OCI-LY1 (cell line): ENCODE measurements around the gene CD226.

Source experiments
- H2AFZ ChIP-seq: fragments of 200-600 bp; sonication (generic), shearing (Covaris generic); 2 replicates; pipeline ENCODE4 v1.6.0; 2014; ENCODE audit warnings: antibody characterized with exemption, mild to moderate bottlenecking, low read length
- H3F3A ChIP-seq: fragments of 200-600 bp; sonication (generic), shearing (Covaris generic); 2 replicates; pipeline ENCODE4 v1.6.0; 2014; ENCODE audit warnings: mild to moderate bottlenecking, antibody characterized with exemption, low read length, moderate library complexity; ENCODE audit not compliant: insufficient read depth
- H3K27ac ChIP-seq: fragments of 200-600 bp; sonication (generic); 2 replicates; pipeline ENCODE4 v1.5.1; 2014; ENCODE audit warnings: low read length, mixed run types, mild to moderate bottlenecking, low read depth; ENCODE audit not compliant: poor library complexity, severe bottlenecking
- H3K27me3 ChIP-seq: fragments of 200-600 bp; sonication (generic); 2 replicates; pipeline ENCODE4 v1.6.0; 2014; ENCODE audit warnings: antibody characterized with exemption, mild to moderate bottlenecking, low read length, moderate library complexity; ENCODE audit not compliant: insufficient read depth
- H3K36me3 ChIP-seq: fragments of 200-600 bp; sonication (generic); 2 replicates; pipeline ENCODE4 v1.6.1; 2014; ENCODE audit warnings: mild to moderate bottlenecking, antibody characterized with exemption, low read length, moderate library complexity, mixed read lengths; ENCODE audit not compliant: insufficient read depth
- H3K4me1 ChIP-seq: fragments of 200-600 bp; sonication (generic); 2 replicates; pipeline ENCODE4 v1.5.1; 2014; ENCODE audit warnings: mild to moderate bottlenecking, low read length, moderate library complexity; ENCODE audit not compliant: insufficient read depth, severe bottlenecking
- H3K4me2 ChIP-seq: fragments of 200-600 bp; sonication (generic), shearing (Covaris generic); 2 replicates; pipeline ENCODE4 v1.6.1; 2014; ENCODE audit warnings: low read length
- H3K4me3 ChIP-seq: fragments of 200-600 bp; sonication (generic); 2 replicates; pipeline ENCODE4 v1.5.1; 2014; ENCODE audit warnings: low read length, low read depth, mild to moderate bottlenecking, mixed read lengths; ENCODE audit not compliant: poor library complexity, severe bottlenecking
- H3K79me2 ChIP-seq: fragments of 200-600 bp; shearing (Covaris generic); 2 replicates; pipeline ENCODE4 v1.6.1; 2016; ENCODE audit warnings: mixed run types, low read length, mixed read lengths; ENCODE audit not compliant: insufficient read depth
- H3K9ac ChIP-seq: fragments of 200-600 bp; sonication (generic), shearing (Covaris generic); 2 replicates; pipeline ENCODE4 v1.6.1; 2014; ENCODE audit warnings: mild to moderate bottlenecking, low read length, mixed read lengths
- H3K9me2 ChIP-seq: fragments of 200-600 bp; sonication (generic), shearing (Covaris generic); 2 replicates; pipeline ENCODE4 v1.6.1; 2014; ENCODE audit warnings: low read depth, mild to moderate bottlenecking, low read length, mixed read lengths
- H3K9me3 ChIP-seq: fragments of 200-600 bp; shearing (Covaris generic); 2 replicates; pipeline ENCODE4 v1.6.1; 2014; ENCODE audit warnings: low read length, mixed read lengths
- H4K20me1 ChIP-seq: fragments of 200-600 bp; sonication (generic), shearing (Covaris generic); 2 replicates; pipeline ENCODE4 v1.6.0; 2016; ENCODE audit warnings: mild to moderate bottlenecking, low read length; ENCODE audit not compliant: insufficient read depth
- CTCF ChIP-seq: fragments of 200-600 bp; sonication (generic), shearing (Covaris generic); IDR thresholded peaks from 2 replicates; pipeline ENCODE4 v1.5.1; 2017; ENCODE audit warnings: mild to moderate bottlenecking, antibody characterized with exemption, low read length, moderate library complexity, mixed read lengths
- EZH2 ChIP-seq: fragments of 200-600 bp; sonication (generic), shearing (Covaris generic); IDR thresholded peaks from 2 replicates; pipeline ENCODE4 v1.8.0; 2017; ENCODE audit warnings: borderline replicate concordance, mixed run types, mild to moderate bottlenecking, antibody characterized with exemption, low read length, moderate library complexity, mixed read lengths

Gene CD226

GRCh38 chr18:69876490-69876889 lies 71.2 kb downstream of the CD226 start:
- TF ChIP-seq EZH2 (no peak), CTCF (no peak)
- H3K27me3 ChIP-seq, result no peaks in the 10 kb centered on the region
- H3K4me3 ChIP-seq, result no peak overlapping the region
- H3F3A ChIP-seq, result no peaks in the 10 kb centered on the region
- H3K27ac ChIP-seq, result no peak overlapping the region
- H2AFZ ChIP-seq, result no peak overlapping the region
- H4K20me1 ChIP-seq, result no peaks in the 10 kb centered on the region
- no peaks in the 10 kb centered on the region for H3K4me1 ChIP-seq
- H3K9me2 ChIP-seq, result no peaks in the 10 kb centered on the region
- no peaks in the 10 kb centered on the region for H3K9me3 ChIP-seq
- H3K36me3 ChIP-seq, result no peaks in the 10 kb centered on the region
- no peaks in the 10 kb centered on the region for H3K79me2 ChIP-seq
- no peak overlapping the region for H3K4me2 ChIP-seq
- H3K9ac ChIP-seq, result no peak overlapping the region

GRCh38 chr18:69874058-69874457 lies 73.6 kb downstream of the CD226 start:
- no peaks in the 10 kb centered on the region for H3K27me3 ChIP-seq
- H2AFZ ChIP-seq, result no peak overlapping the region
- H3F3A ChIP-seq, result no peaks in the 10 kb centered on the region
- H3K9me2 ChIP-seq, result no peaks in the 10 kb centered on the region
- H3K4me3 ChIP-seq, result no peak overlapping the region
- no peak overlapping the region for H3K4me2 ChIP-seq
- no peak overlapping the region for H3K9ac ChIP-seq
- no peaks in the 10 kb centered on the region for H3K4me1 ChIP-seq
- H3K9me3 ChIP-seq, result no peaks in the 10 kb centered on the region
- H4K20me1 ChIP-seq, result no peaks in the 10 kb centered on the region
- H3K27ac ChIP-seq, result no peak overlapping the region
- H3K36me3 ChIP-seq, result no peaks in the 10 kb centered on the region
- H3K79me2 ChIP-seq, result no peaks in the 10 kb centered on the region
- TF ChIP-seq EZH2, result no peak
- TF ChIP-seq CTCF, result no peak

GRCh38 chr18:69872661-69873060 lies 75.0 kb downstream of the CD226 start:
- Histone ChIP-seq H3K27ac (no peak overlapping the region), H3K4me3 (no peak overlapping the region), H2AFZ (no peak overlapping the region), H3K4me2 (no peak overlapping the region), H3K4me1 (no peaks in the 10 kb centered on the region), H3K79me2 (no peaks in the 10 kb centered on the region), H3K9me3 (no peaks in the 10 kb centered on the region), H3K36me3 (no peaks in the 10 kb centered on the region), H4K20me1 (no peaks in the 10 kb centered on the region), H3K27me3 (no peaks in the 10 kb centered on the region), H3K9ac (no peak overlapping the region), H3K9me2 (no peaks in the 10 kb centered on the region), H3F3A (no peaks in the 10 kb centered on the region)
- no peak for TF ChIP-seq EZH2
- TF ChIP-seq CTCF, result no peak
